ENCODE data around the gene ASIC2.
A peak's percentile ranks its signal among the peaks of the same experiment; 100 is the strongest.
"Not testable (repeated sequence)": the region's sequence is repeated elsewhere in the genome, so short reads cannot be mapped to it uniquely, and the experiment has no call there.

The ASIC2 gene

GRCh38 chr17:33015716-33016346 lies 277.3 kb downstream of the ASIC2 start:
- DNase-seq, result no peak

GRCh38 chr17:33014751-33015150 lies 278.3 kb downstream of the ASIC2 start:
- DNase-seq, result no peak

GRCh38 chr17:33013596-33014375 lies 279.3 kb downstream of the ASIC2 start:
- no peak for DNase-seq

- DNase-seq, result no peak
Measured at GRCh38 chr17:33012522-33013033, 280.5 kb downstream of the ASIC2 start.

- no peak for DNase-seq
Measured at GRCh38 chr17:33009636-33010035, 283.5 kb downstream of the ASIC2 start.

GRCh38 chr17:33007186-33007585 lies 285.9 kb downstream of the ASIC2 start:
- no peak for DNase-seq

GRCh38 chr17:33002246-33002645 lies 290.8 kb downstream of the ASIC2 start:
- no peak for DNase-seq

GRCh38 chr17:32998887-32999228 lies 294.2 kb downstream of the ASIC2 start:
- no peak for DNase-seq

- DNase-seq, result peak; percentile 30
Measured at GRCh38 chr17:32998111-32998886, 294.8 kb downstream of the ASIC2 start.

- no peak for DNase-seq
Measured at GRCh38 chr17:32995416-32996045, 297.6 kb downstream of the ASIC2 start.

GRCh38 chr17:32993977-32994376 lies 299.1 kb downstream of the ASIC2 start:
- DNase-seq, result no peak

GRCh38 chr17:32992321-32993033 lies 300.6 kb downstream of the ASIC2 start:
- no peak for DNase-seq

- DNase-seq, result no peak
Measured at GRCh38 chr17:32988481-32989101, 304.5 kb downstream of the ASIC2 start.

GRCh38 chr17:32987868-32988267 lies 305.2 kb downstream of the ASIC2 start:
- not testable (repeated sequence) for DNase-seq

GRCh38 chr17:32987453-32987805 lies 305.7 kb downstream of the ASIC2 start:
- not testable (repeated sequence) for DNase-seq

GRCh38 chr17:32985050-32985756 lies 307.9 kb downstream of the ASIC2 start:
- no peak for DNase-seq

- DNase-seq, result not testable (repeated sequence)
Measured at GRCh38 chr17:32981611-32982010, 311.5 kb downstream of the ASIC2 start.

- DNase-seq, result no peak
Measured at GRCh38 chr17:32980230-32980629, 312.9 kb downstream of the ASIC2 start.

- DNase-seq, result no peak
Measured at GRCh38 chr17:32976605-32977004, 316.5 kb downstream of the ASIC2 start.

GRCh38 chr17:32976131-32976530 lies 317.0 kb downstream of the ASIC2 start:
- no peak for DNase-seq

GRCh38 chr17:32971171-32971570 lies 321.9 kb downstream of the ASIC2 start:
- no peak for DNase-seq
